ENCODE results near the gene SLC6A8.
"Not testable (repeated sequence)": the region's sequence is repeated elsewhere in the genome, so short reads cannot be mapped to it uniquely, and the experiment has no call there.

SLC6A8 gene

GRCh38 chrX:153702336-153703035 lies 14.8 kb downstream of the SLC6A8 start:
- in situ Hi-C loops (cut with MboI; ENCODE audit: low sequenced_read_pairs) = no loop called here

- in situ Hi-C loops (cut with MboI; ENCODE audit: low sequenced_read_pairs) = no loop called here
Measured at GRCh38 chrX:153703036-153703370, 15.3 kb downstream of the SLC6A8 start.

GRCh38 chrX:153704021-153704526 lies 16.3 kb downstream of the SLC6A8 start:
- in situ Hi-C loops (cut with MboI; ENCODE audit: low sequenced_read_pairs) = no loop called here

GRCh38 chrX:153704631-153705402 lies 17.1 kb downstream of the SLC6A8 start:
- in situ Hi-C loops (cut with MboI; ENCODE audit: low sequenced_read_pairs) = not testable (repeated sequence)

GRCh38 chrX:153705403-153706060 lies 17.8 kb downstream of the SLC6A8 start:
- in situ Hi-C loops (cut with MboI; ENCODE audit: low sequenced_read_pairs) = not testable (repeated sequence)

- in situ Hi-C loops (cut with MboI; ENCODE audit: low sequenced_read_pairs) = no loop called here
Measured at GRCh38 chrX:153706799-153707198, 19.1 kb downstream of the SLC6A8 start.

- in situ Hi-C loops (cut with MboI; ENCODE audit: low sequenced_read_pairs) = no loop called here
Measured at GRCh38 chrX:153707406-153707805, 19.7 kb downstream of the SLC6A8 start.

- in situ Hi-C loops (cut with MboI; ENCODE audit: low sequenced_read_pairs) = no loop called here
Measured at GRCh38 chrX:153708415-153708814, 20.7 kb downstream of the SLC6A8 start.

- in situ Hi-C loops (cut with MboI; ENCODE audit: low sequenced_read_pairs) = no loop called here
Measured at GRCh38 chrX:153709726-153710674, 22.3 kb downstream of the SLC6A8 start.

- in situ Hi-C loops (cut with MboI; ENCODE audit: low sequenced_read_pairs) = no loop called here
Measured at GRCh38 chrX:153714256-153714655, 26.5 kb downstream of the SLC6A8 start.

- in situ Hi-C loops (cut with MboI; ENCODE audit: low sequenced_read_pairs) = no loop called here
Measured at GRCh38 chrX:153717445-153717844, 29.7 kb downstream of the SLC6A8 start.

GRCh38 chrX:153719238-153719637 lies 31.5 kb downstream of the SLC6A8 start:
- in situ Hi-C loops (cut with MboI; ENCODE audit: low sequenced_read_pairs) = no loop called here

- in situ Hi-C loops (cut with MboI; ENCODE audit: low sequenced_read_pairs) = no loop called here
Measured at GRCh38 chrX:153719701-153720100, 32.0 kb downstream of the SLC6A8 start.

GRCh38 chrX:153722704-153723350 lies 35.1 kb downstream of the SLC6A8 start:
- in situ Hi-C loops (cut with MboI; ENCODE audit: low sequenced_read_pairs) = no loop called here

- in situ Hi-C loops (cut with MboI; ENCODE audit: low sequenced_read_pairs) = no loop called here
Measured at GRCh38 chrX:153723351-153724251, 35.9 kb downstream of the SLC6A8 start.

- in situ Hi-C loops (cut with MboI; ENCODE audit: low sequenced_read_pairs) = loop anchor here (25.0 kb wide), 1 partner anchor 813 kb away; the partner anchor contains the start of genes G6PD and IKBKG
Measured at GRCh38 chrX:153724252-153725038, 36.7 kb downstream of the SLC6A8 start, which contains the start of the genes ABCD1 and BCAP31. ABCD1 (plus strand) TSS chrX:153724856; CDS start chrX:153725267, 411 bp downstream. BCAP31 (minus strand) TSS chrX:153724387; CDS start chrX:153723244, 1,143 bp downstream.

GRCh38 chrX:153725039-153725831 lies 37.5 kb downstream of the SLC6A8 start:
- in situ Hi-C loops (cut with MboI; ENCODE audit: low sequenced_read_pairs) = loop anchor here (25.0 kb wide), 1 partner anchor 812 kb away; the partner anchor contains the start of genes G6PD and IKBKG

Measured in HL-60/S4 (cell line).